Hepatocyte (in vitro differentiated cells): ENCODE data around the gene BCAP29.

Experiments
- CTCF ChIP-seq: fragments of 200-600 bp; sonication (generic); IDR thresholded peaks from 2 replicates; pipeline ENCODE4 v1.5.1; 2016; ENCODE audit warnings: antibody characterized with exemption, mild to moderate bottlenecking; ENCODE audit not compliant: poor library complexity
- EZH2 ChIP-seq: fragments of 200-600 bp; sonication (generic); IDR thresholded peaks from 2 replicates; pipeline ENCODE4 v1.6.1; 2016; ENCODE audit warnings: antibody characterized with exemption, mild to moderate bottlenecking, borderline replicate concordance
- EZH2phosphoT487 ChIP-seq: fragments of 200-600 bp; sonication (generic); IDR thresholded peaks from one replicate; pipeline ENCODE4 v1.6.1; 2018; ENCODE audit warnings: antibody characterized with exemption, mild to moderate bottlenecking, low read depth, moderate library complexity; ENCODE audit not compliant: unreplicated experiment, severe bottlenecking

DNA sequence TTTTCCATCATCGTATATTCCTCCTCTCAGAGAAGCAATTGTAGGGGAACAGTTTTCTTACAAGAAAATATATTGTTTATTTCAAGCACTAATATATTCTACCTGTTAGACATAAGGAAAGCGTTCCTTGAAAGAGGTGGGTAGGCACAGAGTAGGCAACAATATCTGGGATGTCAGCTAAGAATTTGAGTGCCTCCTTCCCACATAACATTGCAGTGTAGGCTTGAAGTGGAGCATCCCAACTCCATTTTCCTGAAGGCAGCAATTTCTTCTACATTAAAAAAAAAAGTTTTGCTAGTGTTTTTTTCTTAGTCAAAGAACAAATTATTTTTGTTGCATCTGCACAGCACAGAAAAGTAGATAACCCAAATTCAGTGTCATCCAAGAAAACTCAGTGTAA, 20.8 kb downstream of the BCAP29 start:
- TF ChIP-seq EZH2 (no peak), CTCF (no peak), EZH2phosphoT487 (no peak)
